Upper lobe of left lung (tissue), 6 donors: ENCODE measurements around the gene RFC3. TPM values are rescaled to one million over a fixed set of nuclear protein-coding genes. Genes with fewer than 3 reads are reported as not detected.
"Not testable (repeated sequence)": the region's sequence is repeated elsewhere in the genome, so short reads cannot be mapped to it uniquely, and the experiment has no call there.

Experiments used
- ATAC-seq, 2 donors: fragments of 200-7000 bp; cut with Tn5 transposase; one replicate each; pipeline ENCODE4 v1.9.1; 2022; ENCODE audit warnings: mild to moderate bottlenecking in 2 of 2, moderate library complexity in 2 of 2; ENCODE audit not compliant: low FRiP score in 2 of 2
- DNase-seq, 2 donors: peaks; one replicate each; pipeline ENCODE4 v3.0.0-alpha.2; 2019 to 2020
- H3K27ac ChIP-seq, 4 donors: fragments of 200-600 bp; sonication (generic); one replicate each; pipeline ENCODE4 v1.5.1; 2016 to 2019
- H3K27me3 ChIP-seq, 4 donors: fragments of 200-600 bp; sonication (generic); one replicate each; pipeline ENCODE4 v1.5.1; 2017 to 2019
- H3K36me3 ChIP-seq, 4 donors: fragments of 200-600 bp; sonication (generic); one replicate each; pipeline ENCODE4 v1.5.1; 2016 to 2019
- H3K4me1 ChIP-seq, 4 donors: fragments of 200-600 bp; sonication (generic); one replicate each; pipeline ENCODE4 v1.5.1; 2018 to 2019
- H3K4me3 ChIP-seq, 4 donors: fragments of 200-600 bp; sonication (generic); one replicate each; pipeline ENCODE4 v1.5.1; 2017 to 2019; ENCODE audit warnings: mild to moderate bottlenecking in 2 of 4, moderate library complexity in 1 of 4
- H3K9me3 ChIP-seq, 4 donors: fragments of 200-600 bp; sonication (generic); one replicate each; pipeline ENCODE4 v1.5.1; 2018 to 2019
- CTCF ChIP-seq, 6 experiments: fragments of 450-650 bp in 4 of 6; fragments of 200-600 bp in 2 of 6; sonication (generic) in 2 of 6; IDR thresholded peaks; one replicate each; pipeline ENCODE4 v1.5.1; 2016 to 2019; ENCODE audit warnings: antibody characterized with exemption in 6 of 6
- EP300 ChIP-seq, 4 donors: sonication (generic); formaldehyde crosslinking; IDR thresholded peaks; one replicate each; pipeline ENCODE4 v1.5.1; 2017; ENCODE audit warnings: antibody characterized with exemption in 4 of 4, control low read depth in 2 of 4
- POLR2A ChIP-seq, 4 donors: fragments of 450-650 bp; IDR thresholded peaks; one replicate each; pipeline ENCODE4 v1.5.1; 2016 to 2017; ENCODE audit warnings: antibody characterized with exemption in 4 of 4, mild to moderate bottlenecking in 2 of 4
- POLR2AphosphoS5 ChIP-seq, 2 donors: sonication (generic); formaldehyde crosslinking; IDR thresholded peaks; one replicate each; pipeline ENCODE4 v1.5.1; 2017; ENCODE audit warnings: antibody characterized with exemption in 2 of 2
- WGBS, 2 donors: methylation state at CpG; one replicate each; pipeline ENCODE4 v1.1.5; 2017 to 2018; 5-methylcytosine and 5-hydroxymethylcytosine counted together
- total RNA-seq, 6 donors: library from RNA; depleted of rRNA in 4 of 6; stranded (reverse); fragments of >200 nt in 4 of 6; gene quantifications; one replicate each; pipeline versions ENCODE4 v1.1.0 to v1.2.1, GENCODE V29; 2016 to 2021
- donor health status: DM: no; HTN: no; CAD: no; lungs with moderate emphysema.
- donor health status: DM: no; HTN: yes; CAD: no; lungs with severe emphysema.

The RFC3 gene
- total RNA-seq, 6 donors from 2014 or later, result 6.9 to 24.4 (median 9.3) TPM

GRCh38 chr13:33800646-33801186, 17.2 kb upstream of the RFC3 start:
- Histone ChIP-seq H3K27ac (no peak overlapping the region), H3K36me3 (no peaks in the 10 kb centered on the region), H3K4me1 (peaks cover 0 to 10% (median 7%) of the 10 kb centered on the region in 4 donors), H3K27me3 (no peaks in the 10 kb centered on the region), H3K4me3 (no peak overlapping the region), H3K9me3 (no peaks in the 10 kb centered on the region)
- TF ChIP-seq POLR2A (IDR thresholded peaks at IDR 0.05) (no peak), EP300 (IDR thresholded peaks at IDR 0.05) (no peak), POLR2AphosphoS5 (IDR thresholded peaks at IDR 0.05) (no peak), CTCF (IDR thresholded peaks at IDR 0.05) (no peak)
- DNase-seq, result no peak
- ATAC-seq, result no peak
- 33 to 35% methylated on average over 3 of the region's 3 CpGs for WGBS, 2 donors

GRCh38 chr13:33806470-33807248, 11.3 kb upstream of the RFC3 start:
- no peak for ATAC-seq
- Histone ChIP-seq H3K4me3 (no peak overlapping the region), H3K36me3 (no peaks in the 10 kb centered on the region), H3K27me3 (no peaks in the 10 kb centered on the region), H3K4me1 (no peaks in the 10 kb centered on the region), H3K9me3 (no peaks in the 10 kb centered on the region), H3K27ac (no peak overlapping the region)
- TF ChIP-seq EP300 (IDR thresholded peaks at IDR 0.05), result no peak
- no peak for TF ChIP-seq POLR2A (IDR thresholded peaks at IDR 0.05)
- no peak for TF ChIP-seq CTCF (IDR thresholded peaks at IDR 0.05)
- no peak for TF ChIP-seq POLR2AphosphoS5 (IDR thresholded peaks at IDR 0.05)
- DNase-seq, result no peak
- 68 to 73% methylated on average over 8 of the region's 8 CpGs for WGBS, 2 donors

GRCh38 chr13:33812829-33813228, 5.1 kb upstream of the RFC3 start:
- not testable (repeated sequence) for H3K9me3 ChIP-seq, H3K27ac ChIP-seq, H3K27me3 ChIP-seq, H3K4me1 ChIP-seq, DNase-seq, H3K4me3 ChIP-seq, ATAC-seq, H3K36me3 ChIP-seq
- 80 to 90% methylated on average over 7 of the region's 7 CpGs for WGBS, 2 donors

GRCh38 chr13:33815011-33815550, 2.9 kb upstream of the RFC3 start:
- no peak for TF ChIP-seq POLR2AphosphoS5 (IDR thresholded peaks at IDR 0.05)
- TF ChIP-seq POLR2A (IDR thresholded peaks at IDR 0.05), result no peak
- TF ChIP-seq CTCF (IDR thresholded peaks at IDR 0.05), result no peak
- no peak for TF ChIP-seq EP300 (IDR thresholded peaks at IDR 0.05)
- Histone ChIP-seq H3K4me1 (peaks cover 3 to 16% (median 6%) of the 10 kb centered on the region in 4 donors), H3K27me3 (no peaks in the 10 kb centered on the region), H3K36me3 (no peaks in the 10 kb centered on the region), H3K4me3 (no peak overlapping the region), H3K27ac (no peak overlapping the region), H3K9me3 (no peaks in the 10 kb centered on the region)
- 83 to 97% methylated on average over 1 of the region's 1 CpG for WGBS, 2 donors
- no peak for ATAC-seq
- DNase-seq, result no peak

GRCh38 chr13:33816912-33817311, 1.0 kb upstream of the RFC3 start:
- no peak overlapping the region for H3K4me3 ChIP-seq
- H3K4me1 ChIP-seq, result peaks cover 3 to 16% (median 6%) of the 10 kb centered on the region in 4 donors
- H3K27me3 ChIP-seq, result no peaks in the 10 kb centered on the region
- H3K9me3 ChIP-seq, result no peaks in the 10 kb centered on the region
- ATAC-seq, result no peak
- no peak for DNase-seq
- WGBS, 2 donors, result 95 to 96% methylated on average over 2 of the region's 2 CpGs
- H3K27ac ChIP-seq, result no peak overlapping the region
- TF ChIP-seq POLR2AphosphoS5 (IDR thresholded peaks at IDR 0.05), result no peak
- TF ChIP-seq POLR2A (IDR thresholded peaks at IDR 0.05), result no peak
- no peak for TF ChIP-seq CTCF (IDR thresholded peaks at IDR 0.05)
- TF ChIP-seq EP300 (IDR thresholded peaks at IDR 0.05), result no peak
- no peaks in the 10 kb centered on the region for H3K36me3 ChIP-seq
